ENCODE measurements around the gene PLCL2.
"Not testable (repeated sequence)": the region's sequence is repeated elsewhere in the genome, so short reads cannot be mapped to it uniquely, and the experiment has no call there.

Gene PLCL2

GRCh38 chr3:16961621-16962205 lies 77.0 kb downstream of the PLCL2 start:
- no peak for DNase-seq (ENCODE audit: low read depth)

GRCh38 chr3:16975083-16975482 lies 90.3 kb downstream of the PLCL2 start:
- DNase-seq (ENCODE audit: low read depth) = no peak

DNA sequence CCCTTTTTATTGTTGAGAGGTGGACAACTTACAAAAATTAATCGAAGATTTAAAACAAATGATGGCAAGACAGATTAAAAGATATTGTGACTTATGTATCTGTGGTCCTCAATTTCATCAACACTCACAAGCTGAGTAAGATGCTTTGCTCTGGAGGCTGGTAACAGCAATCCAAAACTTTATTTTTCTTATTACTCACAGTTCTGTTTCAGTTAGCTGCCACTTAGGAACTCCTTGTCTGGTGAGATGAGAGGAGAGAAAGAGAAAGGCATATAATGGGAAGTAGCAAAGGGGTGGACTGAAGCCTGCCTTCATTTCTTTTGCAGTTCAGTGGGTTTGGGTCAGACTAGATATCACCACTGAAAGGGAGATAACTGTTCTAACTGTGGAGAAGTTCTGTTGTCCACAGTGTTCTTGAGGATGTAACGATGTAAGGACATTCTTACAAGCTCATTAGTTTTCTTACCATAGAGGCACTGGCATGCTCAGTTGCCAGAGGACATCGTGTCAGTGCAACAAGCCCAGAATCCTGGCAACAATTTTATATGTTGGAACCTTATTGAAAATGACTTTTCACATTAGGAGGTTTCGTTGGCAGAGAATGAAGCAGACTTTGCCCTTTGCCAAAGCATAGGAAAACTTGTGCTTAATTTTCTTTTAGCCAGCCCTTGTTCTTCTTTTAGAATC lies 93.6 kb downstream of the PLCL2 start:
- DNase-seq (ENCODE audit: low read depth) = no peak

DNA sequence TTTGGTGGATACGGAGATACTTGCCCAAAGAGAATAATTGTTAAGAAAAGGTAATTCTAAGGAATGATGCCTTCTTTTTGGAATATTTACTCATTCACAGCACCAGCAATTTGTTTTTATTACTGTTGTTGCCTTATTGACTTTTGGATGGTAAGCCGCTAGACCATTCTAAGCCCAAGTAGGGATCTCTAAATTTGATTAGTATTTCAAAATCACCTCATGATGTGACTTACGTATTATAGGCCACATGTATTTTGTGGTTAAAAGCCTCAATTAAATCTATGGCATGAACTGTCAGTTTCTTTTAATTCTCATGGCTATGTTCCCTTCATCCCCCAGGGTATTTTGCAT lies 94.1 kb downstream of the PLCL2 start:
- no peak for DNase-seq (ENCODE audit: low read depth)

DNA sequence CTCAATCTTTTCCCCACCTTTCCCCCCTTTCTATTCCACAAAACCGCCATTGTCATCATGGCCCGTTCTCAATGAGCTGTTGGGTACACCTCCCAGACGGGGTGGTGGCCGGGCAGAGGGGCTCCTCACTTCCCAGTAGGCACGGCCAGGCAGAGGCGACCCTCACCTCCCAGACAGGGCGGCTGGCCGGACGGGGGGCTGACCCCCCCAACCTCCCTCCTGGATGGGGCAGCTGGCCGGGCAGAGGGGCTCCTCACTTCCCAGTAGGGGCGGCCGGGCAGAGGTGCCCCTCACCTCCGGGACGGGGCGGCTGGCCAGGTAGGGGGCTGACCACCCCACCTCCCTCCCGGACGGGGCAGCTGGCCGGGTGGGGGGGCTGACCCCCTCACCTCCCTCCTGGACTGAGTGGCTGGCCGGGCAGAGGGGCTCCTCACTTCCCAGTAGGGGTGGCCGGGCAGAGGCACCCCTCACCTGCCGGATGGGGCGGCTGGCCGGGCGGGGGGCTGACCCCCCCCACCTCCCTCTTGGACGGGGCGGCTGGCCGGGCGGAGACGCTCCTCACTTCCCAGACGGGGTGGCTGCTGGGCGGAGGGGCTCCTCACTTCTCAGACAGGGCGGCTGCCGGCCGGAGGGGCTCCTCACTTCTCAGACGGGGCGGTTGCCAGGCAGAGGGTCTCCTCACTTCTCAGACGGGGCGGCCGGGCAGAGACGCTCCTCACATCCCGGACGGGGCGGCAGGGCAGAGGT lies 95.2 kb downstream of the PLCL2 start:
- not testable (repeated sequence) for DNase-seq (ENCODE audit: low read depth)

- DNase-seq (ENCODE audit: low read depth) = not testable (repeated sequence)
Observed at GRCh38 chr3:16980526-16980925, 95.8 kb downstream of the PLCL2 start.

- no peak for DNase-seq (ENCODE audit: low read depth)
Observed at GRCh38 chr3:16982460-16982859, 97.7 kb downstream of the PLCL2 start.

GRCh38 chr3:16985608-16986007 lies 100.9 kb downstream of the PLCL2 start:
- no peak for DNase-seq (ENCODE audit: low read depth)

- DNase-seq (ENCODE audit: low read depth) = no peak
Observed at GRCh38 chr3:16987141-16987540, 102.4 kb downstream of the PLCL2 start.

GRCh38 chr3:16990163-16990562 lies 105.4 kb downstream of the PLCL2 start:
- no peak for DNase-seq (ENCODE audit: low read depth)

- no peak for DNase-seq (ENCODE audit: low read depth)
Observed at GRCh38 chr3:16992198-16992597, 107.4 kb downstream of the PLCL2 start.

DNA sequence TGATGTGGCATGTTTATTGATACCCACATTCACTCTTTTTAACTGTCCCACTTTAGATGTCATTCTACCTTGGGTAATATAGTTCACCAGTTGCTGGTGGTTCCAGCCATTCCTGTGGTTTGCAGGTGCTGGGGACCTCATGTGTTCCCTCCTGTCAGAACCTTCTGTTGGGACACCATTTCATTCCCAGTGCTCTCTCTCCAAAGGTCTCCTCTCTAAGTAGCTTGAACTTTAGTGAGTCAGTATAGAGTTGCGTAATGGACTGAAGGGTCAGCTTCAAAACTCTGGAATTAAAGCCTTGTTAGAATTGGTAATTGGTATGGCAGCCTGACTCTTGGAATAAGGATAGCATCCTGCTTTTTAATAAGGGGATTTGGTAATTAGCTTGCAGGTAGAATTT lies 108.5 kb downstream of the PLCL2 start:
- no peak for DNase-seq (ENCODE audit: low read depth)

- DNase-seq (ENCODE audit: low read depth) = no peak
Observed at GRCh38 chr3:16994854-16995525, 110.2 kb downstream of the PLCL2 start.

DNA sequence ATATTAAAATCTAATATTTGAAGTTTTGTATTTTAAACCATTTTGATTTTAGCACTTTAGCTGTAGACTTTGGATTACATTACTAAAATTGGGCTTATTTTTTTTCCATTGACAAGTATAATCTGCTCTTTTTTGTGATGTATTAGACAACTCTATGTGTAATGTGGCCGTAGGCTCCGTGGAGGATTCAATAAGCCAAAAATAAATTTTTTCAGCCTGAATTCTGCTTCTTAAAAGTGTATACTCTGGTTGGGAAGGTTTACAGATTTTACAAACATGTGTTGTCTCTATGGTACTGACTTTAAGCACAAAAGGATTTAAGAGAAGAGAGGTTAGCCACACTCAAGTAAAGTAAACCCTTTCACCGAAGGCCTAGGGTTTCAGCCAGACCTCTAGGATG lies 110.8 kb downstream of the PLCL2 start:
- no peak for DNase-seq (ENCODE audit: low read depth)

GRCh38 chr3:16998236-16998923 lies 113.6 kb downstream of the PLCL2 start:
- no peak for DNase-seq (ENCODE audit: low read depth)

GRCh38 chr3:16999161-16999560 lies 114.4 kb downstream of the PLCL2 start:
- DNase-seq (ENCODE audit: low read depth) = no peak

DNA sequence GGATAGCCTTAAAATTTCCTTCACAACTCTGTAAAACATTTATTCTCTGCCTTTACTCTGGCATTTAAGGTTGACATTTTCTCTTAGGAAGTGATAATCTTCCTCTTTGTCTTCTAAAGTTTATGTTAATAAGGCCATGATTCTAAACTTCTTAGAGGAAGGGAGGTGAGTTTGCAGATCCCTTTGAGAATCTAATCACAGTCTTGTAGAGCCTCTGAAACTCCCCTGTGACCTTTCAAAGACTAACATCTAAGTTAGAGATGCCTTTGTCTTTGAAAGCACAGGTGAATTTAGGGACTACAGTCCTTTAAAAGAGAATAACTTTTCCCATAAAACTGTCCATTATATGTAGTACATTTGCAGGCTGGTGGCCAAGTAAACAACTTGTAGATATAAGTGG lies 115.1 kb downstream of the PLCL2 start:
- DNase-seq (ENCODE audit: low read depth) = no peak

- DNase-seq (ENCODE audit: low read depth) = no peak
Observed at GRCh38 chr3:17003457-17003856, 118.7 kb downstream of the PLCL2 start.

GRCh38 chr3:17006132-17006852 lies 121.5 kb downstream of the PLCL2 start:
- no peak for DNase-seq (ENCODE audit: low read depth)

DNA sequence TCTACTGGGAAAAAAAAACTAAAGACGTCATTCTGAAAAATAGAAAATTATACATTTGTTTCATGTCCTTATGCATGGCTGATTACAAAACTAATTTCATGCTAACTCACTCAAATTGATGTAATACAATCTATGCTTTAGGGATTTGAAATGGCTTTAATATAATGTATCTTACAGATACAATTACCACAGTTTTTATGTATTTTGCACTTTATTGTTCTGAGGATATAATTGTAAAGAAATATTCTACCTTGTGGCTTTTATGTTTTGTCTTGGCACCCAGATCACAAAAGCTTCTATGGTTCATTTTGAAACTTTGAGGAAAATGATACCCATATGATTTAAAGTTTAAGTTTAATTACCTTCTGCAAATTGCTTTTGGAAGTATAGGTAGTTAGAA lies 122.5 kb downstream of the PLCL2 start:
- no peak for DNase-seq (ENCODE audit: low read depth)

DNA sequence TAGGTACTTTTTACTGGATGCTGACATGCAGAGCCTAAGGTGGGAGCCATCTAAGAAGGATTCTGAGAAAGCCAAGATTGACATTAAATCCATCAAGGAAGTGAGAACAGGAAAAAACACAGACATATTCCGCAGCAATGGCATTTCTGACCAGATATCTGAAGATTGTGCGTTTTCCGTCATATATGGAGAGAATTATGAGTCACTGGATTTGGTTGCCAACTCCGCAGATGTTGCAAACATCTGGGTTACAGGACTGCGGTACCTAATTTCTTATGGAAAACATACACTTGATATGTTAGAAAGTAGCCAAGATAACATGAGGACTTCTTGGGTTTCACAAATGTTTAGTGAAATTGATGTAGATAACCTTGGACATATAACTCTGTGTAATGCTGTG lies 125.1 kb downstream of the PLCL2 start:
- no peak for DNase-seq (ENCODE audit: low read depth)
